Smooth muscle cell (in vitro differentiated cells): ENCODE data around the gene ADAM10. TPM values are rescaled to one million over a fixed set of nuclear protein-coding genes. Genes with fewer than 3 reads are reported as not detected.

Source experiments
- DNase-seq: peaks from one replicate; lab custom pipeline; 2025; ENCODE audit not compliant: unreplicated experiment; lab: John Stamatoyannopoulos, UW
- H2AFZ ChIP-seq: fragments of 200-600 bp; sonication (generic); 2 replicates; pipeline ENCODE4 v1.6.0; 2016; ENCODE audit warnings: antibody characterized with exemption, low read depth, mild to moderate bottlenecking
- H3F3A ChIP-seq: fragments of 200-600 bp; sonication (generic); 2 replicates; pipeline ENCODE4 v1.6.0; 2017; ENCODE audit warnings: antibody characterized with exemption, low read depth
- H3K27ac ChIP-seq: fragments of 200-600 bp; sonication (generic); 2 replicates; pipeline ENCODE4 v1.5.1; 2016; ENCODE audit warnings: low read depth, mild to moderate bottlenecking
- H3K27me3 ChIP-seq: fragments of 200-600 bp; sonication (generic); 2 replicates; pipeline ENCODE4 v1.6.1; 2016; ENCODE audit warnings: low read depth, mild to moderate bottlenecking
- H3K36me3 ChIP-seq: fragments of 200-600 bp; sonication (generic); 2 replicates; pipeline ENCODE4 v1.5.1; 2016; ENCODE audit warnings: low read depth
- H3K4me1 ChIP-seq: fragments of 200-600 bp; sonication (generic); 2 replicates; pipeline ENCODE4 v1.5.1; 2016; ENCODE audit warnings: low read depth
- H3K4me2 ChIP-seq: fragments of 200-600 bp; sonication (generic); 2 replicates; pipeline ENCODE4 v1.6.0; 2016; ENCODE audit warnings: mild to moderate bottlenecking
- H3K4me3 ChIP-seq: fragments of 200-600 bp; sonication (generic); 2 replicates; pipeline ENCODE4 v1.5.1; 2016; ENCODE audit warnings: mild to moderate bottlenecking
- H3K79me2 ChIP-seq: fragments of 200-600 bp; sonication (generic); 2 replicates; pipeline ENCODE4 v1.6.0; 2016; ENCODE audit warnings: low read depth, mild to moderate bottlenecking
- H3K9ac ChIP-seq: fragments of 200-600 bp; sonication (generic); 2 replicates; pipeline ENCODE4 v1.6.0; 2016; ENCODE audit warnings: low read depth
- H3K9me3 ChIP-seq: fragments of 200-600 bp; sonication (generic); replicated peaks from 2 replicates; pipeline ENCODE4 v1.5.1; 2016; ENCODE audit warnings: low read depth
- H4K20me1 ChIP-seq: fragments of 200-600 bp; sonication (generic); 2 replicates; pipeline ENCODE4 v1.6.0; 2016; ENCODE audit warnings: low read depth
- CTCF ChIP-seq: fragments of 200-600 bp; sonication (generic); IDR thresholded peaks from 2 replicates; pipeline ENCODE4 v1.5.1; 2017; ENCODE audit warnings: borderline replicate concordance, mild to moderate bottlenecking, antibody characterized with exemption; ENCODE audit not compliant: insufficient read depth, poor library complexity, severe bottlenecking
- WGBS: methylation state at CpG from one replicate; pipeline ENCODE4 v1.1.7; 2016; ENCODE audit warnings: low lambda C conversion rate; 5-methylcytosine and 5-hydroxymethylcytosine counted together
- polyA plus RNA-seq: library from polyadenylated mRNA; unstranded; fragments of >200 nt; fragmentation: Nextera tagmentation; extraction: Ambion mirVana; gene quantifications from 2 replicates; pipeline ENCODE4 v1.2.1, GENCODE V29; 2016
- total RNA-seq: library from RNA; depleted of rRNA; stranded (reverse); fragments of >200 nt; gene quantifications from 2 replicates; pipeline ENCODE4 v1.2.3, GENCODE V29; 2014

The ADAM10 gene
- total and polyA plus RNA-seq, 2 experiments from 2014 or later = 168 to 200 TPM

- Histone ChIP-seq H3K36me3 (no peaks in the 10 kb centered on the region), H4K20me1 (peaks cover 98% of the 10 kb centered on the region), H3K27me3 (no peaks in the 10 kb centered on the region), H3K79me2 (peaks cover 98% of the 10 kb centered on the region), H3K27ac (no peak overlapping the region), H3K9ac (no peak overlapping the region), H3F3A (no peaks in the 10 kb centered on the region), H3K4me3 (no peak overlapping the region), H2AFZ (no peak overlapping the region), H3K4me1 (peaks cover 5% of the 10 kb centered on the region), H3K4me2 (no peak overlapping the region), H3K9me3 (no peaks in the 10 kb centered on the region)
- 94% methylated on average over 8 of the region's 8 CpGs for WGBS
- no peak for DNase-seq
- no peak for TF ChIP-seq CTCF
Observed at GRCh38 chr15:58686286-58686685, 63.2 kb downstream of the ADAM10 start.

- H3K4me2 ChIP-seq = no peak overlapping the region
- H3K4me3 ChIP-seq = no peak overlapping the region
- no peak for TF ChIP-seq CTCF
- no peaks in the 10 kb centered on the region for H3K9me3 ChIP-seq
- WGBS = 93% methylated on average over 4 of the region's 4 CpGs
- no peak overlapping the region for H3K9ac ChIP-seq
- no peak overlapping the region for H3K27ac ChIP-seq
- peaks cover 5% of the 10 kb centered on the region for H3K4me1 ChIP-seq
- H3K27me3 ChIP-seq = no peaks in the 10 kb centered on the region
- peaks cover 98% of the 10 kb centered on the region for H3K79me2 ChIP-seq
- no peaks in the 10 kb centered on the region for H3K36me3 ChIP-seq
- DNase-seq = no peak
- peaks cover 7% of the 10 kb centered on the region for H3F3A ChIP-seq
- H4K20me1 ChIP-seq = peaks cover 98% of the 10 kb centered on the region
- no peak overlapping the region for H2AFZ ChIP-seq
Observed at GRCh38 chr15:58684751-58685150, 64.8 kb downstream of the ADAM10 start.

GRCh38 chr15:58684036-58684710 lies 65.3 kb downstream of the ADAM10 start:
- H3K36me3 ChIP-seq = no peaks in the 10 kb centered on the region
- DNase-seq = no peak
- no peak overlapping the region for H3K9ac ChIP-seq
- 98% methylated on average over 3 of the region's 3 CpGs for WGBS
- TF ChIP-seq CTCF = no peak
- H3K4me1 ChIP-seq = peaks cover 5% of the 10 kb centered on the region
- no peak overlapping the region for H3K27ac ChIP-seq
- no peaks in the 10 kb centered on the region for H3K9me3 ChIP-seq
- H4K20me1 ChIP-seq = peaks cover 98% of the 10 kb centered on the region
- H2AFZ ChIP-seq = no peak overlapping the region
- H3K4me3 ChIP-seq = no peak overlapping the region
- H3K27me3 ChIP-seq = no peaks in the 10 kb centered on the region
- H3K79me2 ChIP-seq = peaks cover 92% of the 10 kb centered on the region
- peaks cover 7% of the 10 kb centered on the region for H3F3A ChIP-seq
- H3K4me2 ChIP-seq = no peak overlapping the region

GRCh38 chr15:58682234-58682633 lies 67.3 kb downstream of the ADAM10 start:
- Histone ChIP-seq H4K20me1 (peaks cover 97% of the 10 kb centered on the region), H3K27me3 (no peaks in the 10 kb centered on the region), H3K36me3 (peaks cover 2% of the 10 kb centered on the region), H3K9ac (no peak overlapping the region), H2AFZ (no peak overlapping the region), H3K4me3 (no peak overlapping the region), H3K4me2 (no peak overlapping the region), H3K27ac (no peak overlapping the region), H3K79me2 (peaks cover 82% of the 10 kb centered on the region), H3K4me1 (peaks cover 5% of the 10 kb centered on the region), H3F3A (peaks cover 7% of the 10 kb centered on the region), H3K9me3 (no peaks in the 10 kb centered on the region)
- no peak for TF ChIP-seq CTCF
- DNase-seq = no peak
- WGBS = 97% methylated on average over 2 of the region's 2 CpGs
